NB4 (cell line): ENCODE data around the gene LSAMP.

Experiments used
- CTCF ChIP-seq: IDR thresholded peaks from one replicate; pipeline ENCODE4 v1.5.1; 2012; ENCODE audit warnings: low read depth, low read length
- MAX ChIP-seq: IDR thresholded peaks from 2 replicates; pipeline ENCODE4 v1.6.1; 2011; ENCODE audit warnings: low read depth, low read length
- MYC ChIP-seq: IDR thresholded peaks from 2 replicates; pipeline ENCODE4 v1.6.1; 2011; ENCODE audit warnings: low read depth, low read length
- POLR2A ChIP-seq: IDR thresholded peaks from 2 replicates; pipeline ENCODE4 v1.6.1; 2011; ENCODE audit warnings: mild to moderate bottlenecking; ENCODE audit not compliant: insufficient read length; ENCODE audit errors: extremely low read depth

GRCh38 chr3:116040152-116040551 lies 405.1 kb downstream of the LSAMP start:
- TF ChIP-seq CTCF (no peak), POLR2A (no peak), MAX (no peak), MYC (no peak)
